ENCODE results near the gene SBNO2. TPM values are rescaled to one million over a fixed set of nuclear protein-coding genes. Genes with fewer than 3 reads are reported as not detected.

SBNO2 gene
- total RNA-seq, 1 donor from 2014 or later: 40.9 TPM

DNA sequence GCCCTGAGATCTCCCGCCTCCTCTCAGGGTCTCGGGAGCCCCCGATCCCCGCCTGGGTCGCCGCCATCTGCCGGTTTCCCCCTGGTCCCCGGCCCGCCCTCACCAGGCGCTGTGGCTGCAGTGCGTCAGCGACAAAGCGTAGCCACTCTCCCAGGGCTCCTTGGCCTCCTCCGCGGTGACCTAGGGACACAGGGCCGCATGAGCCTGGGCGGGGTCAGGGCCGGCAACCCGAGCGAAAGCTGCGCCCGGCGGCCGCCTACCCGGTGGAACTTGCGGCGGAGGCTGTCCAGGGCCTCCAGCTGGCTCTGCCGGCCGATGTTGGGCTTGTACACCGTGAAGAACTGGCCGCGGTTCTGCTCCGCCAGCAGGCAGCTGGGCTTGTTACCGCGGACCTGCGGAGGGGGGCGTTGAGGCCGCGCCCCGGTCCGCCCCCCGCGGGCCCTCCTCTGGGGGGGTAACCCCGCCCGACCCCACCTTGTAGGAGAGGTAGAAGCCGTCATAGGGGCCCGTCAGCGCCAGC lies 65.0 kb downstream of the SBNO2 start:
- no peaks in the 10 kb centered on the region for H3K27me3 Mint-ChIP-seq
- no peaks in the 10 kb centered on the region for H3K9me3 Mint-ChIP-seq (ENCODE audit: low read depth)
- H3K4me3 Mint-ChIP-seq (ENCODE audit: low read depth): no peak overlapping the region
- H3K27ac Mint-ChIP-seq: no peak overlapping the region
- DNase-seq (ENCODE audit: low spot score, unreplicated experiment): no peak
- H3K4me1 Mint-ChIP-seq (ENCODE audit: low read depth): peaks cover 4% of the 10 kb centered on the region
- no peak for TF ChIP-seq CTCF (IDR thresholded peaks at IDR 0.05; ENCODE audit: unreplicated experiment)
- H3K36me3 Mint-ChIP-seq (ENCODE audit: insufficient read depth): no peaks in the 10 kb centered on the region

GRCh38 chr19:1108291-1109031 lies 65.6 kb downstream of the SBNO2 start:
- Mint-ChIP-seq H3K27me3 (no peaks in the 10 kb centered on the region), H3K4me1 (ENCODE audit: low read depth) (peaks cover 6% of the 10 kb centered on the region), H3K36me3 (ENCODE audit: insufficient read depth) (no peaks in the 10 kb centered on the region), H3K9me3 (ENCODE audit: low read depth) (no peaks in the 10 kb centered on the region), H3K27ac (no peak overlapping the region), H3K4me3 (ENCODE audit: low read depth) (no peak overlapping the region)
- TF ChIP-seq CTCF (IDR thresholded peaks at IDR 0.05; ENCODE audit: unreplicated experiment): no peak
- DNase-seq (ENCODE audit: low spot score, unreplicated experiment): no peak

DNA sequence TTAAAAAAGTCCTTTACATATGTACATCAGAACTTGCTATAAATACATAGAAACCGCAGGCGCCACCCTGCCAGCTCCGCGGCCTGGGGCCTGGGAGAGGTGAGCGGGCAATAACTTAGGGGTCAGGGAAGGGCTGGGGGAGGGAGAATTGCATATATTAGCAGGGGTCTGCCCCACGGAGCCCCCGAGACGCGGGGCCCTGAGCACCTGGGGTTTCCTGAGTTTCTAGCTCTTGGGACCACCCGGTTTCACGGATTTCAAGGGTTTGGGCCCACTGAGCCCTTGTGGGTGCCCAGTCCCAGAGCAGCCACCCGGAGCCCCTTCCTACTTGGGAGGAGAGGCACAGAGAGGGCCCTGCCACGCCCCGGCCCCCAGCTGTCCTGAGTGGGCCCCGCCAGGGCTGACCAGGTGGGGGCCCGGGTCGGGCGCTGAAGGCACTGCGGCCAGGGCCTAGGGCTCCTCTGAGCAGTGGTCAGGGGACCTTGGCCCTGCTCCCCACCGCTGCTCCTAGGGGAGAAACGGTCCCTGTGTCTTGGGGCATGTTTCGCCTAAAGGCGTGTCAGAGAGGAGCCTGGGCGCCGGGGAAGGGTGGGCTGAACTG lies 66.3 kb downstream of the SBNO2 start:
- Mint-ChIP-seq H3K4me1 (ENCODE audit: low read depth) (peaks cover 8% of the 10 kb centered on the region), H3K9me3 (ENCODE audit: low read depth) (no peaks in the 10 kb centered on the region), H3K27ac (no peak overlapping the region), H3K27me3 (no peaks in the 10 kb centered on the region), H3K4me3 (ENCODE audit: low read depth) (no peak overlapping the region), H3K36me3 (ENCODE audit: insufficient read depth) (no peaks in the 10 kb centered on the region)
- no peak for DNase-seq (ENCODE audit: low spot score, unreplicated experiment)
- no peak for TF ChIP-seq CTCF (IDR thresholded peaks at IDR 0.05; ENCODE audit: unreplicated experiment)

DNA sequence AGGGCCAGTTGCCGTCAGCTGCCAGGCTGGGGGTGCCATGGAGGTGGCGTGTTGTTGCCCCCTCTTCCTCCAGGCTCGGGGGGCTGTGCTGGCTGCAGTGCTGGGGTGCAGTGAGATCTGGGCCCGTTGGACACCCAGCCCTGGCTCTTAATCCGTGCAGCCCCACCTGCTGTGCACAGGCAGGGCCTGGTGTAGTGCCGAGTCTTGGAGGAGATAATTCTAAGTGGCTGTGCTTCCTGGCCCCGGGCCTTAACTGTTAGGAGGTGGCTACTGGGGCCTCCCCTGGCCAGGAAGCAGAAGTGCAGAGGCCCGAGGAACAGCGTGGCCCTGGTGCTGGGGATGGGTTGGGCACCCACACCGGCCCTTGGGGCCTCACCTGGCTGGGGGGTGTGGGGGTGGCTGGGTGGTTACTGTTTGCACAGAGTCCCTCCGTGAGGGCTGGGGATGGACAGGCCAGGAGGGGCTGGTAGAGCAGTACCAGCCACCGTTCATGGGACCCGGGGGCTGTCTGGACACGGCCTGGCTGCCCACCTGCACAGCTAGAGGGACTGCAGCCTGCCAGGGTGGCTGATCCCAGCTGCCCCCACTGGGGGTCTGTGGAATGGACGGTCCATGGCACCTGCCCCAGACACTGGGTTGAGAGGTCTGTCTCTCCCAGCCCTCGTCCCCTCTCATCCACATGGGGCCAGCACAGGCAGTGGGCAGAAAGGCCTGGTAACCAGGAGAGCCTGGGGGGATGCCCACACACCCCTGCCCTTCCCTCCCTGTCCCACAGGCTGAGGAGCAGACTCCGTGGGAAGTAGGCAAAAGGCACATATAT lies 67.0 kb downstream of the SBNO2 start:
- H3K4me1 Mint-ChIP-seq (ENCODE audit: low read depth): peaks cover 12% of the 10 kb centered on the region
- peak overlapping the region; percentile 40 for H3K4me3 Mint-ChIP-seq (ENCODE audit: low read depth)
- no peak overlapping the region for H3K27ac Mint-ChIP-seq
- no peak for DNase-seq (ENCODE audit: low spot score, unreplicated experiment)
- no peak for TF ChIP-seq CTCF (IDR thresholded peaks at IDR 0.05; ENCODE audit: unreplicated experiment)
- H3K9me3 Mint-ChIP-seq (ENCODE audit: low read depth): no peaks in the 10 kb centered on the region
- no peaks in the 10 kb centered on the region for H3K36me3 Mint-ChIP-seq (ENCODE audit: insufficient read depth)
- no peaks in the 10 kb centered on the region for H3K27me3 Mint-ChIP-seq
